NCI-H2196 treated with DMSO at 0.1 percent for 48 hours (cell line): ENCODE measurements around the gene CLDN9.
A peak's percentile ranks its signal among the peaks of the same experiment; 100 is the strongest.

Experiments used
- DNase-seq: peaks from one replicate; lab custom pipeline; 2025; ENCODE audit not compliant: unreplicated experiment; lab: John Stamatoyannopoulos, UW

Gene CLDN9

GRCh38 chr16:2991566-2992261 is 21.0 kb upstream of the CLDN9 start:
- DNase-seq, result no peak

GRCh38 chr16:2992383-2993081 is 20.2 kb upstream of the CLDN9 start:
- DNase-seq, result no peak

- DNase-seq, result no peak
Observed at GRCh38 chr16:2996298-2996697, 16.4 kb upstream of the CLDN9 start.

GRCh38 chr16:2999929-3000328 is 12.8 kb upstream of the CLDN9 start:
- no peak for DNase-seq

GRCh38 chr16:3000540-3000939 is 12.2 kb upstream of the CLDN9 start:
- no peak for DNase-seq

GRCh38 chr16:3001316-3001715 is 11.4 kb upstream of the CLDN9 start:
- DNase-seq, result no peak

GRCh38 chr16:3003582-3004270 is 9.0 kb upstream of the CLDN9 start:
- DNase-seq, result peak; percentile 98

- no peak for DNase-seq
Observed at GRCh38 chr16:3004319-3004718, 8.4 kb upstream of the CLDN9 start.

GRCh38 chr16:3004781-3005284 is 7.9 kb upstream of the CLDN9 start:
- peak; percentile 30 for DNase-seq

- no peak for DNase-seq
Observed at GRCh38 chr16:3007059-3007956, 5.4 kb upstream of the CLDN9 start.

- DNase-seq, result no peak
Observed at GRCh38 chr16:3007957-3008689, 4.6 kb upstream of the CLDN9 start.

GRCh38 chr16:3008690-3009037 is 4.1 kb upstream of the CLDN9 start:
- no peak for DNase-seq

GRCh38 chr16:3009568-3010390 is 2.9 kb upstream of the CLDN9 start:
- peak; percentile 32 for DNase-seq

GRCh38 chr16:3010510-3010909 is 2.2 kb upstream of the CLDN9 start:
- no peak for DNase-seq

GRCh38 chr16:3012246-3012645 is 477 bp upstream of the CLDN9 start:
- peak; percentile 75 for DNase-seq

- DNase-seq, result no peak
Observed at GRCh38 chr16:3013491-3013951, 798 bp downstream of the CLDN9 start.

GRCh38 chr16:3013998-3014690 is 1.4 kb downstream of the CLDN9 start:
- DNase-seq, result no peak

GRCh38 chr16:3014971-3015370 is 2.2 kb downstream of the CLDN9 start:
- no peak for DNase-seq
